ENCODE results near the gene DRP2.
"Not testable (repeated sequence)": the region's sequence is repeated elsewhere in the genome, so short reads cannot be mapped to it uniquely, and the experiment has no call there.

The DRP2 gene
- total RNA-seq = 0 to 0.43 (median 0.18) reads per million in 18 experiments

- DNase-seq = no peak
Measured at GRCh38 chrX:101219116-101219863, at the start of gene DRP2. DRP2 (plus strand) TSS chrX:101219786; CDS start chrX:101231648, 11,862 bp downstream.

DNA sequence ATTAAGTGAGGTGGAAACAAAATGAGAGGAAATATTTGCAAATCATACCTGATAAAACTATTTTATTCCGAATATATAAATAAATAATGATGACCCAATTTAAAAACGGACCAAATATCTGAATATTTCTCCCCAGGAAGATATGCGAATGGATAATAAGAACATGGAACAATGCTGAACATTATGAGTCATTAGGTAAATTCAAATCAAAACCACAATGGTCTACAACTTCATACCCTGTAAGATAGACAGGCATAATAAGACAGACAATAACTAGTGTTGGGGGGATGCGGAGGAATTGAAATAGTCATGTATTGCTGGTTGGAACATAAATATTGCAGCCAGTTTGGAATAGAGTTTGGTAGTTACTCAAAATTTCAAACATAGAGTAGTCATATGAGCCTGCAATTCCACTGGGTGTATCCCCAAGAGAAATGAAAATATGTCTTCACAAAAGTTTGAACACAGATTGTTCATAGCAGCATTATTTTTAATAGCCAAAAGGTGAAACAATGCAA, 47.6 kb upstream of the DRP2 start:
- no peak for DNase-seq

- DNase-seq = no peak
Measured at GRCh38 chrX:101176439-101176838, 43.1 kb upstream of the DRP2 start.

DNA sequence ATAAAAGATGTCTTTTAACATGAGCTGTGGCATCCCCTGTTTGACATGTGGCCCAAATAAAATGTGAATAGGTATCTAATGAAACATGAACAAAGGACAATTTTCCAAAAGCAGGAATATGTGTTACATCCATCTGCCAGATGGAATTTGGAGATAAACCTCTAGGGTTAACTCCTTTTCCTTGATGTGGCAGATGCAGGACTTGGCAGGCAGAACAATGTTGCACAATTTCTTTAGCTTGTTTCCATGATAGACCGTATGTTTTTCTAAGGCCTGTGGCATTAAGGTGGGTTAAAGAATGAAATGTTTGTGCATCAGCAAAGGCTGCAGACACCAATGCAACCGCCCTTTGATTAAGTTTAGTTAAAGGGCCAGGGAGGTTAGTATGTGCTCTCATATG, 34.7 kb upstream of the DRP2 start:
- DNase-seq = not testable (repeated sequence)

DNA sequence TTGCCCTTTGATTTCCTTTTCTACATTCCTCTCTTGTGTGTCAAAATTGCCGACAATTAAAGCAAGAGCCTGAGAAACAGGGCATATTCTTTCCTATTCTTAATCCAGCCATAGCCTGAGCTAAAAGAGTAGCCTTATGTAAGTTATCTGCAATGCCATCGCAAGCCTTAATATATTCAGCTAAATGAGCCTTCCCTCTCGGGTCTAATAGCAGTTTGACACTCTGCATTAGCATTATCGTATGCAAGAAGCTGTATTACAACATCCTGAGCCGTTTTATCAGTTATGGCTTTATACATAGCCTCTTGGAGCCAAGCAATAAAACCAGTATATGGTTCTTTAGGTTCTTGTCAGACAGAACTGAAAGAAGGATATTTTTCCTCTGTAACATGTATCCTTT, 31.6 kb upstream of the DRP2 start:
- DNase-seq = not testable (repeated sequence)

DNA sequence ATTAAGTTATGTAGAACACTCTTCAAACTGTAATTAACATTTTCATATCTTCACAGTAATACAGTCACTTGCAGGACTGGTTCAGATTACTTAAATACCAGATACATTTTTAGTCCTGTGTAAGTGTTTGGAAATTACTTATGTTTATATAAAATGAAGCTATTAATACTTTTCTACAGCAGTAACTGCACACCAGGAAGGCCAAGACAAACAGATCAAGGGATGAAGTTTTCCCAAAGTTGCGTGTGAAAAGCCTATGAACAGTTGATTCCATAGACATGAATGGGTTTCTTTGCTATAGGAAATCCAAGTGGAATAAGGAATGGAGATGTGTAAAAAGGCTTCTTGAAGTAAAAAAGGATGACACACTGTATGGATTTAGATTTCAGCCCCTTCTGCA, 28.9 kb upstream of the DRP2 start:
- no peak for DNase-seq

DNA sequence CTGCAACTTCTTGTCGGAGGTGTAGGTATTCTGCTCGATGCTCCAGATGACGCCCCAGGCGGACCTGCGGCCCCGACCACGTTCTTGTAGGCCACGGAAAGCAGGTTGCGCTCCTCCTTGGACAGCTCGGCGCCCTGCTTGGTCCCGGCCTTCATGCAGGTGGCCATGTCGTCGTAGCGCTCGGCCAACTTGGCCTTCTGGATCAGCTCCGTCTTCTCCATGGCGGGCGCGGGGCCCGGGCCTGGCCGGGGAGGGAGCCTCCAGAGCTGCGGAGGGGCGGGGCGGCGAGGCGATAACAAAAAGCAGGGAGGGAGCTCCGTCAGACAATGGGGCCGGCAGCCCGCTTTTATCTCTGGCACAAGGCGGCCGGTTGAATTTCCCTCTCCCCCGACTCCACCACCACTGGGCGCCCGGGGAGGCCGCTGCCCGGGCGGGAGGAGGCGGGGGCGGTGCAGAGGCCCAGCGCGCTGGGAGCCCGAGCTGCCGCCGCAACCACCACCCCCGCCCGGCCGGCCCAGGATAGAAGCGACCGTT, 28.3 kb upstream of the DRP2 start:
- DNase-seq = no peak

GRCh38 chrX:101195442-101196173, 24.0 kb upstream of the DRP2 start:
- no peak for DNase-seq

DNA sequence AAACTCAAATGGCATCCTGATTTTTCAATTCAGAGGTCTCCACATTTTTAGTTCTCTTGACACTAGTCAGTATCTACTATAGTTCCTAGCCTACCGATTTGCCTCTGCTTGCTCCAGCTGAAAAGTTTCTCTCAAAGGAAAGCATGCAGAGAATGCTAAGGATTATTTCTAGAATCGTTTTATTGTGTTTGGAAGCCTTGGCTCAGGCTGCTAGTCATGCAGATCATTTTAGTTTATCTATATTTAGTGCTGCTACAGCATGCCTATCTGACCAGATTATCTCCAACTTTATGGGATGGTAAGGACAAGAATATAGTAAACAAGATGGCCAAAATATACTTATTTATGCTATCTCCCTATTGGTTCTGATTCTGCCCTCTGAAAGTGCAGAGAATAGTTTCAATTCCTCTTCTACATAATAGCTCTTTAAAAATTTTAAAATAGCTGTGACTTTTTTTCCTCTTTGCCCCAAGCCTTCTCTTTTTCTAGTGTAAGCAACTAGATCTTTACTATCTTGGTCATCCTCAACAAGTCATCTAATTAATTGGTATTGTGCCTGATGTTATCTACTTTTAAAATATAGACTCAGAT, 15.7 kb upstream of the DRP2 start:
- DNase-seq = no peak

GRCh38 chrX:101206471-101206870, 13.1 kb upstream of the DRP2 start:
- peak; percentile 14 to 30 for DNase-seq

DNA sequence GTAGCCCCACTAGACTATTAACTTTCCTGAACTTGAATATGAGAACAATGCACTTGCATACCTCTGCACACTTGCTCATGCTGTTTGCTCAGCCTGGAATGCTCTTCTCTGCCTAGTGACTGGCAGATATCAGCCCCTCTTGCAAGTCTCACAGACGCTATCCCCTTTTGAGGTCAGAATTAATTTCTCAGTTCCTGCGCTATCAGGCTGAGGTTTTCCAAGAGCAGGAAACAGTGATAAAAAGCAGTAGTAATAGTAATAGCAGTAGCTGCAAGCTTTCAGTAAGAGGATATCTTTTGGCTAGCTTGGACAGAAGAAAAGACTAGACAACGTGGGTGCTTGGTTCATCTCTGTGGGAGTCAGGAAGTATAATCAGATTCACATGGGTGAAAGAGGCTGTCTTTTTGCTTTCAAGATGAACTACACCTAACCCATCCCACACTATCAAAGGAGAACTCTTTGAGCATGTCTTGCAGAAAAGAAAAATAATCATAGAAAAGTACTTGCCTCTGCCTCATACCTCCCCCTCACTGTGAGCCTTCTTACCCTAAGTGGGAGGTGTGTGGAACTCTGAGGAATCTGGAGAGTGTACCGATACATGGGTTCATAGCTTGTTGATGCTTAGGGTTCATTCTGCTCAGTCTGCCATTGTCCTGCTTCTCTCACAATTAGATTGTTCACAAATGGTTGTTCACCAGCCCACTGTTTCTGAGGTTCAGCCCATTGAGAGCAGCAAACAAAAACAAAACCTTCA, 11.3 kb upstream of the DRP2 start:
- DNase-seq = peak in 1 of 2 donors; percentile 28

DNA sequence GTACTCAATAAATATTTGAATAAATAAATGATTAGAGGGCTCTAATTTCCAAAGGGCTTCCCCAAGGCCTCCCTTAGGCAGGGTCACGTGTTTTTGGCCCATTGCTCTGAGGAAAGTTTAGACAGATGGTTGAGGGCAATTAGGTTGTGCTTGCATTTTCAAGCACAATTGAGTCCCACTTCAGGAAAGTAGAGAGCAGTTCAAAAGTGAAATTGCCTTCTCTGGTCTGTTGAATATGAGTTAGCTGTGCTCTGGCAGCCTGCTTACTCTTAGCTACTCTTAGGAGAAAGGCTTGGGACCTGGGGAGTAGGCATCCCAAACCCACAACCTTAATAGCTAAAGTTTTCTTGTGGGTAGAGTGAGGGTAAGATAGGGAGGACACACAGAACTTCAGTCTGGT, 9.0 kb upstream of the DRP2 start:
- DNase-seq = no peak

DNA sequence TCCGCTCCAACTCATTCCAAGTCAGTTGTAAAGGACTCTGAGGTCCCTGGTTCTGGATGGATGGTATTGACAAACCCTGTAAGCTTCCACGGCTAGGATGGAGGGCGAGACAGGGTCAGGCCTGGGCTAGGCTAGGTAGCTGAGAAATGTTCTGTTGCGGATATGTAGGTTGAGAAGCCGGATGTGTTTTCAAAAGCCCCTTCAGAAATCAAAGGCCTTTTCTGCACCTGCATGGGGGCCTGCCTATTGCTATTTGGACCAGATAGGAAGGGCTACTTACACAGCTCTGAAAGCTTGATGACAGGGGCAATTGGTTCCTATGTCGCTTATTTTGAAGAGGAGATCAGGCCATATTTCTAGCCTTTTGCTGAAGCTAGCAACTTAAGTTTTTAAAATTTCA, 1.9 kb upstream of the DRP2 start:
- no peak for DNase-seq

- DNase-seq = no peak
Measured at GRCh38 chrX:101219864-101220346, 319 bp downstream of the DRP2 start.

- DNase-seq = no peak
Measured at GRCh38 chrX:101220662-101221260, 1.2 kb downstream of the DRP2 start.

DNA sequence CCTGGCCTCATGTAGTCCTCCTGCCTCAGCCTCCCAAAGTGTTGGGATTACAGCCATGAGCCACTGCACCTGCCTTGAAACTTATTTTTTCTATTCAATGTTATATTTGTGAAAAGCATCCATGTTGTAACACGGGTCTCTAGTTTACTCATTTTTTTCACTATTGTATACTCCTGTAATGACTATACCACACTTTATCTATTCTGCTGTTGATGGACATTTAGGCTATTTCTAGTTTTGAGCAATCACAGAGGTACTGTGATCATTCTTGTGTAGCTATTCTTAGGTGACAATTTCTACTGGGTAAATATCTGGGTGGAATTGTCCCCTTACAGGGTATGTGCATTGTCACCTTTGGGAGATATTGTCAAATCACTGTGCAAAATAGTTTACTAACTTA, 3.6 kb downstream of the DRP2 start:
- DNase-seq = no peak

- DNase-seq = no peak
Measured at GRCh38 chrX:101229170-101229569, 9.6 kb downstream of the DRP2 start.

DNA sequence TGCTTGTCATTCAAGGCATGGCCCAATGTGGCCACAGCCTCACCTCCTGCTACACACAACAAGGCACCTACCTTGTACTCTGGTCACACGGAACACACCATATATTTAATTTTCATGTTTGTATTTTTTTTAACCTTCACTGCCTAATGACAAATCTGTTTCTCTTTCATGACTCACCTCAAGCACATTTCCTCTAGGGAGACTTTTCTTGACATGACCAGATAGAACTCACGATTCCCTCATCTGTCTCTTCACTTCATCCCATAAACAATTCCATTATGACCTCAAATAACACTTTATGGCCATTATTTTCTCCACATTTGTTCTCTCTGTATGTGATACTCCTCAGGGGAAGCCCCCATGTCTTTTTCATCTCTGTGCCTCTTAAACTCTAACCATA, 11.1 kb downstream of the DRP2 start:
- DNase-seq = no peak

GRCh38 chrX:101231080-101231479, 11.5 kb downstream of the DRP2 start:
- no peak for DNase-seq

GRCh38 chrX:101232316-101232715, 12.7 kb downstream of the DRP2 start:
- DNase-seq = no peak

- DNase-seq = no peak
Measured at GRCh38 chrX:101237041-101237440, 17.5 kb downstream of the DRP2 start.

DNA sequence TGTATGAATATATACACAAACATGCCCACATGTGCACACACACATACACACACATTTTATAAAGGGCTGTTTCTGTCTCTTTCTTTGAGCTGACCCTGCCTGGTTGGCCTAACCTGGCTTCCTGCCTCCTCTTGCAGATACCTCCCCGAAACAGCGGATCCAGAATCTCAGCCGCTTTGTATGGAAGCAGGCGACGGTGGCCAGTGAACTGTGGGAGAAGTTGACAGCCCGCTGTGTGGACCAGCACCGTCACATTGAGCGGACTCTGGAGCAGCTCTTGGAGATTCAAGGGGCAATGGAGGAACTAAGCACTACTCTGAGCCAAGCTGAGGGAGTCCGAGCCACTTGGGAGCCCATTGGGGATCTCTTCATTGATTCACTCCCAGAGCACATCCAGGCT, 21.9 kb downstream of the DRP2 start:
- no peak for DNase-seq

Data from inflammatory macrophage (primary cell).